ENCODE measurements around the gene NCKAP1. TPM values are rescaled to one million over a fixed set of nuclear protein-coding genes. Genes with fewer than 3 reads are reported as not detected.

Gene NCKAP1
- total RNA-seq, 4 donors from 2014 or later = 88.3 to 160 (median 122) TPM

DNA sequence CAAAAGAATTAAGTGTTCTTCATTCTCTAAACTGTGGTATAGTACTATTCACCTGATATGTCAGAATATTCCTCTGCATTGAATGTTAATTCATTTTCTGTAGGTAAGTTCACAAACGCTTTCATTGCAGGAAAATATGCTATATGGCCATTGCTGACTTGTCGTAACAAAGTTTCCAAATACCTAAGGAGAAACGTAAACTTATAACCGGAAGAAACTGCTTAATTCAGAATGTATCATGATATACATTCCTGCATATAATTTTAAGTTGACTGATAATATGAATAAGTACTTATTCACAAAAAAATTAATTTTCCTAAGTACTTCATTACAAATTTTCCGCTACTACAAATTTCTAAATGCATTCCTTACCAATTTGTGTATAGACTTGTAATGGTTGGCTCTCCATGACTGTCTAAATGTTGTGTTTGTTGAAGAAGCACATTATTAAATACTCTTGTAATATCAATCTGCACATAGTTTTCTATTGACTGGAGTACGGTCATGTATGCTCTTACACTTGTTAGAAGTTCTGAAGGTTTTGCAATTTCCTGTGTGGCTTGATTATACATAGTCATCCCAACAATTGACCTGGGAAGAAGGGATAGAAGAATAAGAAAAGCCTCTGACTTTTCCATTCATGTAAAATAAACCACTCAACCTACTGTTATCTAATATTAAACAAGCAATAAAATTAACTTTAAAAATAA is 85.4 kb downstream of the NCKAP1 start:
- intact Hi-C loops (cut with DNase I; ENCODE audit: low total_unique reads) = no loop called here
- WGBS, 2 donors = 94% methylated on average over 6 of the region's 6 CpGs
- TF ChIP-seq, protein P1, sequence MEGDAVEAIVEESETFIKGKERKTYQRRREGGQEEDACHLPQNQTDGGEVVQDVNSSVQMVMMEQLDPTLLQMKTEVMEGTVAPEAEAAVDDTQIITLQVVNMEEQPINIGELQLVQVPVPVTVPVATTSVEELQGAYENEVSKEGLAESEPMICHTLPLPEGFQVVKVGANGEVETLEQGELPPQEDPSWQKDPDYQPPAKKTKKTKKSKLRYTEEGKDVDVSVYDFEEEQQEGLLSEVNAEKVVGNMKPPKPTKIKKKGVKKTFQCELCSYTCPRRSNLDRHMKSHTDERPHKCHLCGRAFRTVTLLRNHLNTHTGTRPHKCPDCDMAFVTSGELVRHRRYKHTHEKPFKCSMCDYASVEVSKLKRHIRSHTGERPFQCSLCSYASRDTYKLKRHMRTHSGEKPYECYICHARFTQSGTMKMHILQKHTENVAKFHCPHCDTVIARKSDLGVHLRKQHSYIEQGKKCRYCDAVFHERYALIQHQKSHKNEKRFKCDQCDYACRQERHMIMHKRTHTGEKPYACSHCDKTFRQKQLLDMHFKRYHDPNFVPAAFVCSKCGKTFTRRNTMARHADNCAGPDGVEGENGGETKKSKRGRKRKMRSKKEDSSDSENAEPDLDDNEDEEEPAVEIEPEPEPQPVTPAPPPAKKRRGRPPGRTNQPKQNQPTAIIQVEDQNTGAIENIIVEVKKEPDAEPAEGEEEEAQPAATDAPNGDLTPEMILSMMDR (IDR thresholded peaks at IDR 0.05) = no peak
- no peak for TF ChIP-seq POLR2A (IDR thresholded peaks at IDR 0.05)
- DNase-seq (ENCODE audit: low spot score in 2 of 2) = no peak
- H3K4me3 ChIP-seq (ENCODE audit: low read depth, poor library complexity, severe bottlenecking) = no peak overlapping the region

- no peak overlapping the region for H3K4me3 ChIP-seq (ENCODE audit: low read depth, poor library complexity, severe bottlenecking)
- TF ChIP-seq, protein P1 (IDR thresholded peaks at IDR 0.05) = no peak
- no peak for TF ChIP-seq POLR2A (IDR thresholded peaks at IDR 0.05)
- intact Hi-C loops (cut with DNase I; ENCODE audit: low total_unique reads) = no loop called here
- WGBS, 2 donors = 88 to 89% methylated on average over 3 of the region's 3 CpGs
- DNase-seq (ENCODE audit: low spot score in 2 of 2) = no peak
Observed at GRCh38 chr2:182951948-182952663, 86.2 kb downstream of the NCKAP1 start.

DNA sequence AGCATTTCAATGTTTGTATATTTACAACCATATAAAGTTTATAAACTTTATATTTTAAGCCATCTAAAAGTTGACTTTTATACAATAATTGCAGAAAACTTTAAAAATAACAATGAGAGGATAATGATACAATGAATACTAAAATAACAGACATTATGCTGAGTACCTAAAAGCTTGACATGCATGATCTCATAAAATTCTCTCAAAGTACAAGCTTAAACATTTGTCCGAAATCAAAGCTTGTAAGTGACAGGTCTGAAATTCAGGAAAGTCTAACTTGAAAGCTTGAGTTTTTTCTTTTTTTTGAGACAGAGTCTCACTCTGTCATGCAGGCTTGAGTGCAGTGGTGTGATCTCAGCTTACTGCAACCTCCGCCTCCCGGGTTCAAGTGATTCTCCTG is 87.7 kb downstream of the NCKAP1 start:
- intact Hi-C loops (cut with DNase I; ENCODE audit: low total_unique reads) = no loop called here
- no peak for DNase-seq (ENCODE audit: low spot score in 2 of 2)
- no peak overlapping the region for H3K4me3 ChIP-seq (ENCODE audit: low read depth, poor library complexity, severe bottlenecking)
- TF ChIP-seq, protein P1 (IDR thresholded peaks at IDR 0.05) = no peak
- TF ChIP-seq POLR2A (IDR thresholded peaks at IDR 0.05) = no peak
- 96 to 99% methylated on average over 3 of the region's 3 CpGs for WGBS, 2 donors

DNA sequence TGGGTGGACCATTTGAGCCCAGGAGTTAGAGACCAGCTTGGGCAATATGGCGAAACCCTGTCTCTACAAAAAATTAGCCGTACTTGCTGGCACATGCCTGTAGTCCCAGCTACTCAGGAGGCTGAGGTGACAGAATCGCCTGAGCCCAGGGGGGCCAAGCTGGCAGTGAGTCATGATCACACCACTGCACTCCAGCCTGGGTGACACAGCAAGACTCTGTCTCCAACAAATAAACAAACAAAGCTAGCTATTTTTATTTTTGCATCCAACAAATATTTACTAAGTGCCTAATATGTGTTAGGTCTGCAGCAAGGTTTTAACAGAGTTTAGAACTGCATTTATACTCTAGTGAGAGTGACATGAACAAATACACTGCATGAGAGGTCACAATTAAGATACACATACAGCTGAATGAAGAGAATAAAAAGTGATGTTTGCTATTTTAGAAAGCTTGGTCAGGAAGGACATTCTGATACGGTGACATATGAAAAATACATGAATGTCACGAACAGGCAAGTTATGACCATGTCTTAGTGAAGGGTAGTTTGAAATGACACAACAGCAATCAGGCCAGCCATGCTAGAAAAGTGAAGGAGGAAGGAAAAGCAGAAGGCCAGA is 88.6 kb downstream of the NCKAP1 start:
- intact Hi-C loops (cut with DNase I; ENCODE audit: low total_unique reads) = no loop called here
- no peak for TF ChIP-seq POLR2A (IDR thresholded peaks at IDR 0.05)
- TF ChIP-seq, protein P1 (IDR thresholded peaks at IDR 0.05) = no peak
- 89% methylated on average over 5 of the region's 5 CpGs for WGBS, 2 donors
- no peak overlapping the region for H3K4me3 ChIP-seq (ENCODE audit: low read depth, poor library complexity, severe bottlenecking)
- no peak for DNase-seq (ENCODE audit: low spot score in 2 of 2)

- WGBS, 2 donors = 84 to 92% methylated on average over 4 of the region's 4 CpGs
- no peak overlapping the region for H3K4me3 ChIP-seq (ENCODE audit: low read depth, poor library complexity, severe bottlenecking)
Observed at GRCh38 chr2:182949052-182949451, 89.2 kb downstream of the NCKAP1 start.

More at GRCh38 chr2:182949052-182949451, 89.2 kb downstream of the NCKAP1 start:
- DNase-seq (ENCODE audit: low spot score in 2 of 2) = no peak
- TF ChIP-seq, protein P1 (IDR thresholded peaks at IDR 0.05) = no peak
- TF ChIP-seq POLR2A (IDR thresholded peaks at IDR 0.05) = no peak
- intact Hi-C loops (cut with DNase I; ENCODE audit: low total_unique reads) = no loop called here
